GM12878 (cell line): ENCODE results near the gene CORO1C. TPM values are rescaled to one million over a fixed set of nuclear protein-coding genes. Genes with fewer than 3 reads are reported as not detected.

Experiments used
- ATAC-seq: fragments of 200-7000 bp; cut with Tn5 transposase; 3 replicates; pipeline ENCODE4 v1.9.1; 2020; ENCODE audit warnings: mild to moderate bottlenecking, moderate library complexity
- BruUV-seq: library from RNA; stranded (reverse); fragments of 400-500 nt; replicated peaks from 2 replicates; lab custom pipeline; 2021; lab: Mats Ljungman, UMichigan
- CTCF ChIA-PET: fragments of 300-600 bp; sonication (Branson Sonifier 250); formaldehyde crosslinking; extraction: SDS; loops from one replicate; lab custom pipeline; 2021; ENCODE audit warnings: inconsistent platforms; lab: Yijun Ruan, JAX
- POLR2A ChIA-PET: fragments of 350-600 bp; formaldehyde crosslinking; extraction: SDS; loops from one replicate; lab custom pipeline; 2021; ENCODE audit warnings: inconsistent platforms; lab: Charles Lee
- RAD21 ChIA-PET: fragments of 300-600 bp; sonication (Branson Sonifier 250); formaldehyde crosslinking; loops from one replicate; lab custom pipeline; 2023; ENCODE audit warnings: antibody characterized with exemption; ENCODE audit not compliant: unreplicated experiment; lab: Charles Lee
- SMC1A ChIA-PET: fragments of 300-600 bp; sonication (Branson Sonifier 250); formaldehyde crosslinking; loops from one replicate; lab custom pipeline; 2023; ENCODE audit not compliant: unreplicated experiment, uncharacterized antibody; lab: Charles Lee
- DNase-seq: peaks from one replicate; pipeline ENCODE4 v3.0.0-alpha.2; 2011; ENCODE audit warnings: low read depth, low spot score
- FAIRE-seq: peaks from 3 replicates; lab custom pipeline; 2011; peaks lifted over from hg19 to GRCh38; lab: Jason Lieb, UNC
- H2AFZ ChIP-seq: 2 replicates; pipeline ENCODE4 v1.6.0; 2011; ENCODE audit warnings: low read depth, low read length, control low read depth; ENCODE audit not compliant: control insufficient read depth
- H3K27ac ChIP-seq: 2 replicates; pipeline ENCODE4 v1.5.1; 2011; ENCODE audit warnings: control low read depth; ENCODE audit not compliant: control insufficient read depth, insufficient read depth
- H3K27me3 ChIP-seq, 2 experiments: replicated peaks in 1 of 2; 2 replicates each; pipeline versions ENCODE4 v1.6.0 to v1.6.1; 2011; ENCODE audit warnings: low read length in 1 of 2; ENCODE audit not compliant: control insufficient read depth in 2 of 2, insufficient read depth in 2 of 2
- H3K36me3 ChIP-seq, 2 experiments: 2 replicates each; pipeline ENCODE4 v1.5.1; 2011; ENCODE audit warnings: low read length in 1 of 2; ENCODE audit not compliant: control insufficient read depth in 2 of 2, insufficient read depth in 2 of 2
- H3K4me1 ChIP-seq: 2 replicates; pipeline ENCODE4 v1.6.1; 2011; ENCODE audit warnings: mild to moderate bottlenecking, low read length, moderate library complexity, mixed read lengths; ENCODE audit not compliant: control insufficient read depth, insufficient read depth
- H3K4me2 ChIP-seq: 2 replicates; pipeline ENCODE4 v1.6.0; 2011; ENCODE audit warnings: control low read depth; ENCODE audit not compliant: control insufficient read depth, insufficient read depth
- H3K4me3 ChIP-seq: fragments of 200-600 bp; sonication (generic); 2 replicates; pipeline ENCODE4 v1.5.1; 2016
- H3K79me2 ChIP-seq: 2 replicates; pipeline ENCODE4 v1.6.0; 2011; ENCODE audit warnings: low read length; ENCODE audit not compliant: control insufficient read depth, insufficient read depth
- H3K9ac ChIP-seq: 2 replicates; pipeline ENCODE4 v1.8.0; 2011; ENCODE audit warnings: low read length, control low read depth, mixed read lengths; ENCODE audit not compliant: control insufficient read depth, insufficient read depth
- H3K9me3 ChIP-seq: replicated peaks from 3 replicates; pipeline ENCODE4 v1.5.1; 2011; ENCODE audit warnings: mild to moderate bottlenecking, low read length; ENCODE audit not compliant: control insufficient read depth, insufficient read depth
- H4K20me1 ChIP-seq: 2 replicates; pipeline ENCODE4 v1.6.0; 2011; ENCODE audit not compliant: control insufficient read depth, insufficient read depth
- CEBPB ChIP-seq, 2 experiments: fragments of 150-350 bp in 1 of 2; IDR thresholded peaks; 2 replicates each; pipeline ENCODE4 v1.6.1; 2012 to 2014; ENCODE audit warnings: low read depth in 2 of 2, low read length in 2 of 2, borderline replicate concordance in 1 of 2, inconsistent platforms in 1 of 2
- DPF2 ChIP-seq: fragments of 450-650 bp; IDR thresholded peaks from 2 replicates; pipeline ENCODE4 v1.6.1; 2017; ENCODE audit warnings: mild to moderate bottlenecking
- GABPA ChIP-seq: IDR thresholded peaks from 2 replicates; pipeline ENCODE4 v1.6.1; 2014; ENCODE audit warnings: antibody characterized with exemption, low read depth, mild to moderate bottlenecking, inconsistent platforms
- IRF3 ChIP-seq: fragments of 450-650 bp; IDR thresholded peaks from 2 replicates; pipeline ENCODE4 v1.6.1; 2014; ENCODE audit warnings: mild to moderate bottlenecking
- IRF5 ChIP-seq: fragments of 450-650 bp; IDR thresholded peaks from 2 replicates; pipeline ENCODE4 v1.6.1; 2017; ENCODE audit warnings: borderline replicate concordance
- KLF5 ChIP-seq: fragments of 450-650 bp; IDR thresholded peaks from 2 replicates; pipeline ENCODE4 v1.6.1; 2014; ENCODE audit warnings: mild to moderate bottlenecking; ENCODE audit not compliant: partially characterized antibody
- MAX ChIP-seq: IDR thresholded peaks from 2 replicates; pipeline ENCODE4 v1.6.1; 2012; ENCODE audit warnings: low read depth, low read length, improper control_type of control experiment
- MEF2B ChIP-seq: fragments of 450-650 bp; IDR thresholded peaks from 2 replicates; pipeline ENCODE4 v1.6.1; 2018; ENCODE audit warnings: mild to moderate bottlenecking, moderate library complexity; ENCODE audit not compliant: partially characterized antibody, poor library complexity, severe bottlenecking
- MTA3 ChIP-seq: IDR thresholded peaks from 2 replicates; pipeline ENCODE4 v1.6.1; 2012; ENCODE audit warnings: low read length, inconsistent platforms, borderline replicate concordance
- RCOR1 ChIP-seq: conservative IDR thresholded peaks from 2 replicates; pipeline ENCODE4 v1.6.1; 2012; ENCODE audit warnings: low read depth, low read length, improper control_type of control experiment
- REST ChIP-seq: IDR thresholded peaks from 2 replicates; pipeline ENCODE4 v1.6.1; 2012; ENCODE audit warnings: mild to moderate bottlenecking, low read depth, low read length
- STAT1 ChIP-seq: fragments of 450-650 bp; conservative IDR thresholded peaks from 2 replicates; pipeline ENCODE4 v1.6.1; 2014; ENCODE audit warnings: antibody characterized with exemption, mild to moderate bottlenecking
- STAT3 ChIP-seq: IDR thresholded peaks from 2 replicates; pipeline ENCODE4 v1.6.1; 2011; ENCODE audit warnings: low read depth, low read length, improper control_type of control experiment
- WRNIP1 ChIP-seq: IDR thresholded peaks from 2 replicates; pipeline ENCODE4 v1.6.1; 2011; ENCODE audit warnings: low read depth, low read length, improper control_type of control experiment, borderline replicate concordance
- ZNF207 ChIP-seq: fragments of 450-650 bp; IDR thresholded peaks from 2 replicates; pipeline ENCODE4 v1.6.1; 2014; ENCODE audit warnings: antibody characterized with exemption, mild to moderate bottlenecking, borderline replicate concordance
- WGBS: methylation state at CpG from one replicate; pipeline ENCODE4 v1.1.6; 2016; ENCODE audit warnings: low lambda C conversion rate; ENCODE audit not compliant: insufficient replicate concordance, insufficient coverage; ENCODE audit errors: missing lambda C conversion rate; 5-methylcytosine and 5-hydroxymethylcytosine counted together
- in situ Hi-C: fragments of 300-500 bp; cut with MboI; formaldehyde crosslinking; loops from 9 replicates; pipeline ENCODE4 v1.14.3; 2018; ENCODE audit warnings: mixed read lengths
- intact Hi-C: fragments of 100-400 bp; cut with micrococcal nuclease; formaldehyde crosslinking; loops from one replicate; pipeline ENCODE4 v1.14.2; 2022; ENCODE audit not compliant: unreplicated experiment
- polyA plus RNA-seq, 11 experiments: library from polyadenylated mRNA; depleted of rRNA in 4 of 11; unstranded in 6 of 11; stranded (reverse) in 5 of 11; fragments of >200 nt; fragmentation: Nextera tagmentation in 4 of 11; fragmentation: Illumina TruSeq in 1 of 11; extraction: Ambion mirVana in 4 of 11; extraction: Trizol in 1 of 11; gene quantifications; 1 replicate in 1 of 11; 2 replicates in 10 of 11; pipeline versions ENCODE4 v1.2.1 to v1.2.3, GENCODE V29; 2011 to 2016; ENCODE audit warnings: inconsistent platforms in 2 of 11, missing spikeins in 2 of 11, low read depth in 1 of 11
- total RNA-seq, 4 experiments: library from RNA; depleted of rRNA in 3 of 4; stranded (reverse); fragments of >200 nt in 3 of 4; fragmentation: Illumina TruSeq in 1 of 4; extraction: Trizol in 1 of 4; gene quantifications; 2 replicates each; pipeline versions ENCODE4 v1.2.1 to v1.2.3, GENCODE V29; 2013 to 2021

Gene CORO1C
- total and polyA plus RNA-seq, 10 of the 15 experiments (the other 5 are each of a cell fraction or from before 2014, with no cell fraction given), result 52.7 to 254 (median 171) TPM

- ChIA-PET SMC1A (interaction anchor here (0.5 to 16.7 kb wide), 26 partner anchors 8 to 316 kb away, joined by 3 to 397 read pairs (median 4); partner anchors contain the start of genes ISCU and SART3), POLR2A (interaction anchor here (0.8 to 10.5 kb wide), 17 partner anchors 8 to 300 kb away, joined by 3 to 199 read pairs (median 4); partner anchors contain the start of gene ISCU), RAD21 (interaction anchor here (0.6 to 17.3 kb wide), 22 partner anchors 17 to 457 kb away, joined by 3 to 413 read pairs (median 6); partner anchors contain the start of genes ALKBH2, CORO1C, ISCU and SART3), CTCF (interaction anchor here (0.7 to 17.2 kb wide), 14 partner anchors 17 to 315 kb away, joined by 3 to 244 read pairs (median 4); partner anchors contain the start of genes ISCU and SART3)
- in situ Hi-C loops (loop anchor here (10.0 kb wide), 1 partner anchor 459 kb away; the partner anchor contains the start of genes ALKBH2 and UNG), intact Hi-C loops (loop anchor here (1.0 to 10.0 kb wide), 5 partner anchors 18 to 459 kb away; partner anchors contain the start of genes ALKBH2, CMKLR1 and UNG)
- BruUV-seq, result no TSS peak
- Histone ChIP-seq H3K27ac (peak overlapping the region; percentile 86), H3K4me2 (peak overlapping the region; percentile 78), H4K20me1 (no peaks in the 10 kb centered on the region), H3K4me3 (peak overlapping the region; percentile 76), H3K36me3 (no peaks in the 10 kb centered on the region; a peak in 1 of 4 replicates), H3K9me3 (no peaks in the 10 kb centered on the region), H3K4me1 (peaks cover 85% of the 10 kb centered on the region), H3K9ac (peak overlapping the region; percentile 78), H2AFZ (no peak overlapping the region; the same call in 1 of the 2 replicates), H3K27me3 (no peaks in the 10 kb centered on the region), H3K79me2 (peaks cover 29% of the 10 kb centered on the region)
- ATAC-seq (peak; percentile 48), FAIRE-seq (peak; percentile 87), DNase-seq (peak; percentile 99)
- WGBS, result under 1% methylated on average over 15 of the region's 15 CpGs
- TF ChIP-seq MAX (peak; percentile 38; the same call in 1 of the 2 replicates), DPF2 (peak; percentile 85; the same call in 1 of the 2 replicates), IRF3 (no peak), WRNIP1 (0 out of 2 replicates have a peak, but pooled peaks have one; percentile 66), CEBPB (IDR thresholded peaks at IDR 0.05; ENCODE audit: borderline replicate concordance in 1 of 2, low read depth in 2 of 2, low read length in 2 of 2) (peak in 1 of 2 experiments; percentile 43; a peak in 1 of 4 replicates), REST (no peak), STAT1 (no peak; the same call in 1 of the 2 replicates), GABPA (no peak), MEF2B (peak; percentile 81), MTA3 (peak; percentile 63; the same call in 1 of the 2 replicates), STAT3 (no peak; the same call in 1 of the 2 replicates), KLF5 (peak; percentile 53), ZNF207 (no peak), IRF5 (no peak), RCOR1 (0 out of 2 replicates have a peak, but pooled peaks have one; percentile 40)
Measured at GRCh38 chr12:108635201-108635996, 95.9 kb downstream of the CORO1C start.
